Activated CD4-positive, alpha-beta memory T cell treated with anti-CD3 and anti-CD28 coated beads for 36 hours (primary cell): ENCODE results near the gene KRTAP4-2. TPM values are rescaled to one million over a fixed set of nuclear protein-coding genes. Genes with fewer than 3 reads are reported as not detected.
"Not testable (repeated sequence)": the region's sequence is repeated elsewhere in the genome, so short reads cannot be mapped to it uniquely, and the experiment has no call there.

ENCODE experiments used
- CTCF ChIA-PET: fragments of 350-600 bp; sonication (Branson Sonifier 250); formaldehyde crosslinking; loops from one replicate; lab custom pipeline; 2021; ENCODE audit warnings: antibody characterized with exemption, inconsistent platforms; lab: Charles Lee
- POLR2A ChIA-PET: fragments of 350-600 bp; sonication (Branson Sonifier 250); formaldehyde crosslinking; loops from one replicate; lab custom pipeline; 2021; ENCODE audit warnings: antibody characterized with exemption; lab: Charles Lee
- DNase-seq: peaks from one replicate; pipeline ENCODE4 v3.0.0-alpha.2; 2020
- H3K27ac Mint-ChIP-seq: one replicate; pipeline ENCODE4 v1.8.0; 2021; ENCODE audit warnings: mixed read lengths
- H3K27me3 Mint-ChIP-seq: one replicate; pipeline ENCODE4 v1.8.0; 2021; ENCODE audit warnings: mixed read lengths
- H3K36me3 Mint-ChIP-seq: one replicate; pipeline ENCODE4 v1.8.0; 2021; ENCODE audit warnings: mixed read lengths
- H3K4me1 Mint-ChIP-seq: one replicate; pipeline ENCODE4 v1.8.0; 2021; ENCODE audit warnings: low read depth, mixed read lengths
- H3K4me3 Mint-ChIP-seq: one replicate; pipeline ENCODE4 v1.8.0; 2021; ENCODE audit warnings: mild to moderate bottlenecking, mixed read lengths
- H3K9me3 Mint-ChIP-seq: one replicate; pipeline ENCODE4 v1.8.0; 2021; ENCODE audit warnings: mixed read lengths
- intact Hi-C: fragments of 100-400 bp; cut with micrococcal nuclease; formaldehyde crosslinking; loops from one replicate; pipeline ENCODE4 v1.15.1; 2023
- total RNA-seq, 2 experiments: library from RNA; stranded (reverse); gene quantifications; one replicate each; pipeline ENCODE4 v1.2.3, GENCODE V29; 2021

The KRTAP4-2 gene
- total RNA-seq: not detected

- no peak for DNase-seq
- H3K4me1 Mint-ChIP-seq: no peaks in the 10 kb centered on the region
- no peaks in the 10 kb centered on the region for H3K9me3 Mint-ChIP-seq
- ChIA-PET POLR2A (no interaction called here), CTCF (no interaction called here)
- no peaks in the 10 kb centered on the region for H3K36me3 Mint-ChIP-seq
- H3K27ac Mint-ChIP-seq: no peak within 1 kb of the TSS
- H3K4me3 Mint-ChIP-seq: no peak within 1 kb of the TSS
- intact Hi-C loops: no loop called here
- no peaks in the 10 kb centered on the region for H3K27me3 Mint-ChIP-seq
Observed at GRCh38 chr17:41177727-41178271, at the start of gene KRTAP4-2. TSS of gene KRTAP4-2 (minus strand) at chr17:41178221. CDS start at chr17:41178164, 57 bp downstream.

- H3K9me3 Mint-ChIP-seq, intact Hi-C loops, DNase-seq, POLR2A ChIA-PET, H3K4me1 Mint-ChIP-seq, H3K27me3 Mint-ChIP-seq, H3K4me3 Mint-ChIP-seq, H3K36me3 Mint-ChIP-seq, CTCF ChIA-PET, H3K27ac Mint-ChIP-seq: not testable (repeated sequence)
Observed at GRCh38 chr17:41226598-41227095, 48.6 kb upstream of the KRTAP4-2 start, which contains the start of gene KRTAP9-2. TSS of gene KRTAP9-2 (plus strand) at chr17:41226648. CDS start at chr17:41226655, 7 bp downstream.

- Mint-ChIP-seq H3K9me3 (no peaks in the 10 kb centered on the region), H3K36me3 (no peaks in the 10 kb centered on the region), H3K27me3 (peaks cover 3% of the 10 kb centered on the region), H3K4me3 (no peak overlapping the region), H3K4me1 (no peaks in the 10 kb centered on the region), H3K27ac (no peak overlapping the region)
- intact Hi-C loops: no loop called here
- POLR2A ChIA-PET: no interaction called here
- no peak for DNase-seq
- CTCF ChIA-PET: no interaction called here
Observed at GRCh38 chr17:41226051-41226450, 48.0 kb upstream of the KRTAP4-2 start.

DNA sequence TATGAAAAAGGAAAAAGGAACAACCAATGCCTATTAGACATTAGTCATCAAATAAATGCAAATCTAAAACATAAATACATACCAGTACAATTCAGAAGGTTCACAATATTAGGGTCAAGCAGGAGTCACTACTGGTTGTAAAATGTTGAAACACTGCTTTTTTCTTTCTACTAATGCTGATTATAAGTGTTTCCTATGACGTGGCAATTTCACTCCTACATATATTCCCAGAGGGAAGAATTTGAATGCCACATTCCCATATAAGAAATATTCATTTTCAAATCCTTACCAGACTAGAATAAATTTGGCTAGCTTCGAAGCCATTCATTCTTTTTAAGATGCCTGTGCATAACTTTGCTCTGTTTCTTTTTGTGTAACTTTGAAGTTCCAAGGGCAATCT is 45.8 kb upstream of the KRTAP4-2 start:
- H3K4me3 Mint-ChIP-seq: no peak overlapping the region
- H3K4me1 Mint-ChIP-seq: no peaks in the 10 kb centered on the region
- peaks cover 13% of the 10 kb centered on the region for H3K9me3 Mint-ChIP-seq
- peaks cover 5% of the 10 kb centered on the region for H3K27me3 Mint-ChIP-seq
- intact Hi-C loops: no loop called here
- ChIA-PET CTCF (no interaction called here), POLR2A (no interaction called here)
- H3K27ac Mint-ChIP-seq: no peak overlapping the region
- no peak for DNase-seq
- no peaks in the 10 kb centered on the region for H3K36me3 Mint-ChIP-seq

- ChIA-PET POLR2A (no interaction called here), CTCF (no interaction called here)
- Mint-ChIP-seq H3K4me1 (peaks cover 8% of the 10 kb centered on the region), H3K27me3 (peaks cover 7% of the 10 kb centered on the region), H3K36me3 (no peaks in the 10 kb centered on the region), H3K27ac (no peak overlapping the region), H3K4me3 (no peak overlapping the region), H3K9me3 (peaks cover 12% of the 10 kb centered on the region)
- no peak for DNase-seq
- intact Hi-C loops: no loop called here
Observed at GRCh38 chr17:41215681-41216080, 37.7 kb upstream of the KRTAP4-2 start.

GRCh38 chr17:41212524-41213169 is 34.6 kb upstream of the KRTAP4-2 start:
- intact Hi-C loops: no loop called here
- POLR2A ChIA-PET: no interaction called here
- H3K27me3 Mint-ChIP-seq: peaks cover 23% of the 10 kb centered on the region

DNA sequence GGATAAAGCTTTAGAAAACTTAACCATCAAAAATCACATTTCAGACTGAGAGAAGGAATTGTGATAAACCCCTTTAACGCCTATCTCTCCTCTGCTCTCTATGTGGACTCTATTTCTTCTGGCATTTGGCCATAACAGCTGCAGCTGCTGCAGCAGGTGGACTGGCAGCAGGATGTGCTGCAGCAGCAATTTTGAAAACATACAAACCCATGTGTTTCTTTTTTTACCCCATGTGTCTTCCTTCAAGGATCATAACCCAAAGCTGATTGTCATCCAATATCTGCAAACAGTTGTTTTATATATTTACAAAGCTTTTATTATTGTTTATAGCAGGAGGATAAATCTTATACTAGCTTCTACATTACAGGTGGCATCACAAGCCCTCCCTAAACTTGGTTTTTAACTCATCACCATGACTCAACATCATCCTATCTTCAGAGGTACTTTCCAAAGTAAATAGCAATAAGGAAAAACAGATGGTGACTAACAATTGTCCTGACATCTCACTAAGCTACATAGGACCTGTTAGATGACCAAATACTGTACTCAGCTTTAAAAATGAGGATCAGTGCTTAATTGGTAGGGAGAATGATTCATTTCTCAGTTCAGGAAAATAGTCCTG is 33.9 kb upstream of the KRTAP4-2 start:
- CTCF ChIA-PET: interaction anchor here (1.2 to 2.4 kb wide), 2 partner anchors 437 to 451 kb away, joined by 3 to 5 read pairs; no protein-coding TSS in a partner anchor
- Mint-ChIP-seq H3K4me3 (no peak overlapping the region), H3K36me3 (no peaks in the 10 kb centered on the region), H3K4me1 (peaks cover 8% of the 10 kb centered on the region), H3K27ac (no peak overlapping the region), H3K27me3 (peaks cover 23% of the 10 kb centered on the region), H3K9me3 (no peaks in the 10 kb centered on the region)
- POLR2A ChIA-PET: no interaction called here
- DNase-seq: no peak
- intact Hi-C loops: no loop called here

More at GRCh38 chr17:41212524-41213169, 34.6 kb upstream of the KRTAP4-2 start:
- no peak overlapping the region for H3K4me3 Mint-ChIP-seq
- H3K36me3 Mint-ChIP-seq: no peaks in the 10 kb centered on the region
- H3K4me1 Mint-ChIP-seq: peaks cover 8% of the 10 kb centered on the region
- CTCF ChIA-PET: interaction anchor here (2.4 kb wide), 1 partner anchor 436 kb away, joined by 5 read pairs; no protein-coding TSS in a partner anchor
- DNase-seq: no peak
- no peaks in the 10 kb centered on the region for H3K9me3 Mint-ChIP-seq
- H3K27ac Mint-ChIP-seq: no peak overlapping the region

DNA sequence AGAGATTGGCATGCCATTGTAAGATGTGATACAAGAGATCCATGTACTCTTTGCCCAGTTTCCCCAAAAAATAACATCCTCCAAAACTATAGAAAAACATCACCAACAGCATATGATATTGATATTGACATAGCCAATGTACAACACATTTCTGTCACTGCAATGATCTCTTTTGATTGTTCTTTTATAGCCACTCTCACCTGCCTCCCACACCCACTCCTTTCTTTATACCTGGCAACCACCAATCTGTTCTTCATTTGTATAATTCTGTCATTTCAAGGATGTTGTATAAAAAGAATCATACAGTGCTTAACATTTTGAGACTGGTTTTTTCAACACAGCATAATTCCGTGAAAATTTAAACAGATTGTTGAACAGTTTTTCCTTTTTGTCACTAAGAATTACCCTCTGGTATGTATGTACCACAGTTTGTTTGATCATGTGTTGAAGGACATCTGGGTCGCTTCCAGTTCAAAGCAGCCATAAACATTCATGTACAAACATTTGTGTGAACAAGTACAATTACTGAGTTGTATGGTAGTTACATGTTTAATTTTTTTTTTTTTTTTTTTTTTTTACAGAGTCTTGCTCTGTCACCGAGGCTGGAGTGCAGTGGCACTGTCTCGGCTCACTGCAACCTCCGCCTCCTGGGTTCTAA is 21.5 kb upstream of the KRTAP4-2 start:
- ChIA-PET POLR2A (no interaction called here), CTCF (interaction anchor here (0.6 kb wide), 1 partner anchor 449 kb away, joined by 4 read pairs; no protein-coding TSS in a partner anchor)
- intact Hi-C loops: no loop called here
- DNase-seq: no peak
- Mint-ChIP-seq H3K4me3 (no peak overlapping the region), H3K36me3 (no peaks in the 10 kb centered on the region), H3K4me1 (no peaks in the 10 kb centered on the region), H3K27me3 (no peaks in the 10 kb centered on the region), H3K9me3 (peaks cover 3% of the 10 kb centered on the region), H3K27ac (no peak overlapping the region)

- Mint-ChIP-seq H3K9me3 (peaks cover 6% of the 10 kb centered on the region), H3K27me3 (peaks cover 4% of the 10 kb centered on the region), H3K4me3 (no peak overlapping the region), H3K36me3 (no peaks in the 10 kb centered on the region), H3K4me1 (no peaks in the 10 kb centered on the region), H3K27ac (no peak overlapping the region)
- CTCF ChIA-PET: no interaction called here
- DNase-seq: no peak
- intact Hi-C loops: no loop called here
- POLR2A ChIA-PET: no interaction called here
Observed at GRCh38 chr17:41196068-41196467, 18.0 kb upstream of the KRTAP4-2 start.

DNA sequence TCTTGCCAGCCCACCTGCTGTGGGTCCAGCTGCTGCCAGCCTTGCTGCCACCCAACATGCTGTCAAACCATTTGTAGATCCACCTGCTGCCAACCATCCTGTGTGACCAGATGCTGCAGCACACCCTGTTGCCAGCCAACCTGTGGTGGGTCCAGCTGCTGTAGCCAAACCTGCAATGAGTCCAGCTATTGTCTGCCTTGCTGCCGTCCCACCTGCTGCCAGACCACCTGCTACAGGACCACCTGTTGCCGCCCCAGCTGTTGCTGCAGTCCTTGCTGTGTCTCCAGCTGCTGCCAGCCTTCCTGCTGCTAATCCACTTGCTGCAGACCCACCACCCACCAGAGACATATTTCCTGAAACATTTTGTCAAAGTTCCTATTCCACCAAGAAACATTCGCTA is 12.3 kb upstream of the KRTAP4-2 start:
- POLR2A ChIA-PET: no interaction called here
- Mint-ChIP-seq H3K27me3 (peaks cover 13% of the 10 kb centered on the region), H3K36me3 (no peaks in the 10 kb centered on the region), H3K9me3 (peaks cover 3% of the 10 kb centered on the region), H3K4me1 (no peaks in the 10 kb centered on the region), H3K27ac (no peak overlapping the region), H3K4me3 (no peak overlapping the region)
- CTCF ChIA-PET: no interaction called here
- intact Hi-C loops: no loop called here
- DNase-seq: no peak

- H3K27me3 Mint-ChIP-seq: peaks cover 13% of the 10 kb centered on the region
- DNase-seq, H3K4me1 Mint-ChIP-seq, H3K27ac Mint-ChIP-seq, POLR2A ChIA-PET, H3K36me3 Mint-ChIP-seq, H3K9me3 Mint-ChIP-seq, H3K4me3 Mint-ChIP-seq, intact Hi-C loops, CTCF ChIA-PET: not testable (repeated sequence)
Observed at GRCh38 chr17:41189837-41190318, 11.9 kb upstream of the KRTAP4-2 start, which contains the start of gene KRTAP9-1. TSS of gene KRTAP9-1 (plus strand) at chr17:41189887. CDS start at chr17:41189887, 0 bp downstream.

GRCh38 chr17:41186872-41187271 is 8.9 kb upstream of the KRTAP4-2 start:
- no peaks in the 10 kb centered on the region for H3K36me3 Mint-ChIP-seq
- ChIA-PET CTCF (no interaction called here), POLR2A (no interaction called here)
- no peak for DNase-seq
- peaks cover 13% of the 10 kb centered on the region for H3K27me3 Mint-ChIP-seq
- no peaks in the 10 kb centered on the region for H3K9me3 Mint-ChIP-seq
- no peak overlapping the region for H3K4me3 Mint-ChIP-seq
- intact Hi-C loops: no loop called here
- H3K4me1 Mint-ChIP-seq: no peaks in the 10 kb centered on the region
- no peak overlapping the region for H3K27ac Mint-ChIP-seq
